ENCODE data around the gene TMEM18. TPM values are rescaled to one million over a fixed set of nuclear protein-coding genes. Genes with fewer than 3 reads are reported as not detected.

Gene TMEM18
- total RNA-seq, 4 donors from 2014 or later = 10.6 to 32.7 (median 18.8) TPM

GRCh38 chr2:641872-642815 is 35.1 kb downstream of the TMEM18 start:
- Histone ChIP-seq H3K4me1 (peaks cover 0 to 2% (median 0%) of the 10 kb centered on the region in 3 donors), H3K27ac (no peak overlapping the region), H3K4me3 (no peak overlapping the region), H3K27me3 (peaks cover 38% of the 10 kb centered on the region), H3K9me3 (no peaks in the 10 kb centered on the region), H3K36me3 (no peaks in the 10 kb centered on the region)
- ATAC-seq = no peak
- no peak for TF ChIP-seq EP300 (IDR thresholded peaks at IDR 0.05)
- no peak for TF ChIP-seq POLR2A (IDR thresholded peaks at IDR 0.05)
- TF ChIP-seq POLR2AphosphoS5 (IDR thresholded peaks at IDR 0.05) = no peak
- no peak for TF ChIP-seq CTCF (IDR thresholded peaks at IDR 0.05)
- 89 to 91% methylated on average over 15 to 20 of the region's 35 CpGs for WGBS, 2 donors (ENCODE audit: low coverage in 1 of 2)

GRCh38 chr2:641164-641871 is 35.9 kb downstream of the TMEM18 start:
- no peaks in the 10 kb centered on the region for H3K36me3 ChIP-seq
- peaks cover 36% of the 10 kb centered on the region for H3K27me3 ChIP-seq
- no peak overlapping the region for H3K4me3 ChIP-seq
- no peak overlapping the region for H3K27ac ChIP-seq
- 32 to 77% methylated on average over 5 to 9 of the region's 9 CpGs for WGBS, 2 donors (ENCODE audit: low coverage in 1 of 2)
- peaks cover 0 to 10% (median 4%) of the 10 kb centered on the region in 3 donors for H3K4me1 ChIP-seq
- no peak for ATAC-seq
- no peaks in the 10 kb centered on the region for H3K9me3 ChIP-seq
- no peak for TF ChIP-seq EP300 (IDR thresholded peaks at IDR 0.05)
- no peak for TF ChIP-seq POLR2AphosphoS5 (IDR thresholded peaks at IDR 0.05)
- TF ChIP-seq POLR2A (IDR thresholded peaks at IDR 0.05) = no peak
- TF ChIP-seq CTCF (IDR thresholded peaks at IDR 0.05) = no peak

GRCh38 chr2:639703-640102 is 37.5 kb downstream of the TMEM18 start:
- Histone ChIP-seq H3K27me3 (peaks cover 30% of the 10 kb centered on the region), H3K36me3 (no peaks in the 10 kb centered on the region), H3K4me1 (peaks cover 0 to 12% (median 4%) of the 10 kb centered on the region in 3 donors), H3K9me3 (no peaks in the 10 kb centered on the region), H3K4me3 (no peak overlapping the region), H3K27ac (no peak overlapping the region)
- no peak for TF ChIP-seq POLR2AphosphoS5 (IDR thresholded peaks at IDR 0.05)
- no peak for TF ChIP-seq POLR2A (IDR thresholded peaks at IDR 0.05)
- no peak for TF ChIP-seq CTCF (IDR thresholded peaks at IDR 0.05)
- no peak for TF ChIP-seq EP300 (IDR thresholded peaks at IDR 0.05)
- no peak for ATAC-seq
- 71 to 77% methylated on average over 3 to 6 of the region's 6 CpGs for WGBS, 2 donors (ENCODE audit: low coverage in 1 of 2)

- 53 to 56% methylated on average over 4 of the region's 7 CpGs for WGBS, 2 donors (ENCODE audit: low coverage in 1 of 2)
- Histone ChIP-seq H3K36me3 (no peaks in the 10 kb centered on the region), H3K27me3 (peaks cover 17% of the 10 kb centered on the region), H3K27ac (no peak overlapping the region), H3K4me3 (no peak overlapping the region), H3K4me1 (peaks cover 0 to 12% (median 4%) of the 10 kb centered on the region in 3 donors), H3K9me3 (no peaks in the 10 kb centered on the region)
- no peak for TF ChIP-seq POLR2AphosphoS5 (IDR thresholded peaks at IDR 0.05)
- no peak for ATAC-seq
Observed at GRCh38 chr2:637804-638203, 39.4 kb downstream of the TMEM18 start.

- Histone ChIP-seq H3K27ac (no peak overlapping the region), H3K4me3 (no peak overlapping the region), H3K4me1 (peaks cover 0 to 12% (median 4%) of the 10 kb centered on the region in 3 donors), H3K36me3 (no peaks in the 10 kb centered on the region), H3K27me3 (peaks cover 13% of the 10 kb centered on the region), H3K9me3 (no peaks in the 10 kb centered on the region)
- TF ChIP-seq CTCF (IDR thresholded peaks at IDR 0.05) (no peak), EP300 (IDR thresholded peaks at IDR 0.05) (no peak), POLR2AphosphoS5 (IDR thresholded peaks at IDR 0.05) (no peak), POLR2A (IDR thresholded peaks at IDR 0.05) (no peak)
- WGBS, 2 donors (ENCODE audit: low coverage in 1 of 2) = 71% methylated on average over 15 of the region's 16 CpGs; no CpG with 5 or more reads in 1 of the 2 donors
- ATAC-seq = no peak
Observed at GRCh38 chr2:637406-637776, 39.8 kb downstream of the TMEM18 start.
